HG03159 (cell line): ENCODE measurements around the gene GMPR.
"Not testable (repeated sequence)": the region's sequence is repeated elsewhere in the genome, so short reads cannot be mapped to it uniquely, and the experiment has no call there.

Experiments used
- ATAC-seq: cut with Tn5 transposase; IDR thresholded peaks from one replicate; pipeline ENCODE4 v1.9.1; 2021; ENCODE audit warnings: mild to moderate bottlenecking, moderate library complexity; ENCODE audit not compliant: unreplicated experiment

The GMPR gene

GRCh38 chr6:16244869-16245451, 6.6 kb downstream of the GMPR start:
- ATAC-seq = no peak

DNA sequence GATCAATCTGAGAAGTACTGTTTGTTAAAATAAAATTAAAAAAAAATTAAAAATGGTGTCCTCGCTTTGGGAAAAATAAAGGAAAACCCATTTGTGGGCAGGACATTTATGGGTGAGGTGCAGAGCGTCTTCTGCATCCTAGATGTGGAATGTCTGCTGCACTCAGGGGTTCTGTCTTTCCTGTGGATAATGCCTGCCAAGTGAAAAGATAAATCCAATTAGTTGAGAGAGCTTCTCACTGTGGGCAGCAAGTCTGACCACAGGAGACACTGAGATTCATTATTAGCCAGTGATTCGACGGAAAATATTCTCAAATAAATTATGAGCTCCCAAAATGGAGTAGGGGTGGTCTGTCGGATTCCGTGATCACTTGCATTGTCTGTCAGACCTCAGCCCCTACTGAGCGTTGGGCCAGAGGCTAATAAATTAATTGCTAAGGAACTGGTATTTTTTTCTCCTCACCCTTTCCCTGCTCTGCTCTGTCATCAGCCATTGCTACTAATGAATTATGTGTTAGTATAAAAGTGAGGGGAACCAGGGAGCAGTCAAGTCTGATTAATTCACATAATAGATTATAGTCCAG, 10.0 kb downstream of the GMPR start:
- no peak for ATAC-seq

DNA sequence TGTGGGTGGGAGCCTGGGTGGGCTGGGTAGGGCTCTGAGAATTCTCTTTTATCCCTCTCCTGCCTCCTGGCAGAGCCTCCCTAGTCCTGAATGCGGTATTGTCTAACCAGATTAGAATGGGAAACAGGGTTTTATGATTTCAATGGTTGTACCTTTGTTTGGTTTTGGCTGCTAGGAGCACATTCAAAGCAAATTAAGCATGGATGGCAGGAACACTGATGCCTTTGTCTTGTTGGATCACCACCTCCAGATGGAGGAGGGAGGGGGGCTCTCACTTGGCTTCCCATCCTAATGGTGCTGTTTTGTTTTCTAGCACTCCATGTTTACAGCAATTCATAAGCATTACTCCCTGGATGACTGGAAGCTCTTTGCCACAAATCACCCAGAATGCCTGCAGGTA, 11.6 kb downstream of the GMPR start:
- ATAC-seq = no peak

GRCh38 chr6:16251706-16252105, 13.3 kb downstream of the GMPR start:
- no peak for ATAC-seq

DNA sequence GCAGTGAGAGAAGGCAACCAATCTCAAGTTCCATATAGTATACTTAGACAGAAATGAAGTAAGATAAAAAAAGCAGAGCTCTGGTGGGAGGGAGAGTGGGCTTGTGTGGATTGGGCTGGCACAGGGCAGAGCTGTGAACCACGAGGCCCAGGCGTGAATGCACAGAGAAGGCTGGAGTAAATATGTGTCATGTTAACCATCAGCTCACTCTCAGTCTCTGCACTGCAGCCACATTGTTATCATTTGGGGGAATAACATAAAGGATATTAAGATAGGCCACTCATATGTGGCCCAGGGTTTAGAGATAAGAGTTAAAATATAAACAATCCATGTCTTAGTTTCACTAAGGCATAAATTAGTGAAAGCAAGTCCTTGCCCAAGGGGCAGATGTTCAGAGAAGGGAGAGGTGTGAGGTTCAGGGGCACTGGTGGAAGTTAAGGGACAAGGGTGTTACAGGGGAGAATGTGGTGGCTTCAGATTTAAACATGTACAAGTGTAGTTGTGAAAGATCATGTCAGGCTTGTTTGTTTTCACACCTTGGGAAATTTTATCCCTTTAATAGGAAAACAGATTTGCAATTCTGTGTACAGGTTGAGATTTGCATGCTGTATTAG, 14.4 kb downstream of the GMPR start:
- no peak for ATAC-seq

GRCh38 chr6:16253399-16254144, 15.2 kb downstream of the GMPR start:
- ATAC-seq = no peak

DNA sequence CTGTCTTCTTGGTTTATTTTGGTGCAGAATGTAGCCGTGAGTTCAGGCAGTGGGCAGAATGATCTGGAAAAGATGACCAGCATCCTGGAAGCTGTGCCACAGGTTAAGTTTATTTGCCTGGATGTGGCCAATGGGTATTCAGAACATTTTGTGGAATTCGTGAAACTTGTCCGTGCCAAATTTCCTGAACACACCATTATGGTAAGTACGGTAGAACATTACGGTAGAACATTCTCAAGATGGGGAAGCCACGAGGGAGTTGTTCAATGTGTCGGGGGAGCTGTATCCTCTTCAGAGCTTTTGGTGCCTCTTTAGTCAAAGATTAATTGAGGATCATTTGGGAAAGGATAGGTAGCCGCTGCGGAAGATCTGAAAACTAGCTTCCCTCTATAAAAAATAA, 16.1 kb downstream of the GMPR start:
- no peak for ATAC-seq

DNA sequence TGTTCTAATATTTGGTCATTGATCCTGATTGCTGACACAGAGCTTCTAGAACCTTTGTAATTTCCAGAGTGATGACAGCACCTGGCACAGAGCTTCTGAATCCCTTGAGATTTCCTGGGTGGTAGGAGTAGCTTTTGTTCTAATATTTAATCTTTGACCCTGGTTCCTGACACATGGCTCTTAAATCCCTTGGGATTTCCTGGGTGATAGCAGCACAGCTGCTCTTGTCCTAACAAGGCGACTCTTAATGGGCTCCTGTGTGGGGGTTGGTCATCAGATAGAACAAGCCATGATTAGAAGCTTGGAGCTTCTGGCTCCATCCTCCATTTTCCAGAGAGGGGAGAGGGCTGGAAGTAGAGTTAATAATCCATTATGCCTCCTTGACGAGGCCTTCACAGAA, 18.4 kb downstream of the GMPR start:
- no peak for ATAC-seq

DNA sequence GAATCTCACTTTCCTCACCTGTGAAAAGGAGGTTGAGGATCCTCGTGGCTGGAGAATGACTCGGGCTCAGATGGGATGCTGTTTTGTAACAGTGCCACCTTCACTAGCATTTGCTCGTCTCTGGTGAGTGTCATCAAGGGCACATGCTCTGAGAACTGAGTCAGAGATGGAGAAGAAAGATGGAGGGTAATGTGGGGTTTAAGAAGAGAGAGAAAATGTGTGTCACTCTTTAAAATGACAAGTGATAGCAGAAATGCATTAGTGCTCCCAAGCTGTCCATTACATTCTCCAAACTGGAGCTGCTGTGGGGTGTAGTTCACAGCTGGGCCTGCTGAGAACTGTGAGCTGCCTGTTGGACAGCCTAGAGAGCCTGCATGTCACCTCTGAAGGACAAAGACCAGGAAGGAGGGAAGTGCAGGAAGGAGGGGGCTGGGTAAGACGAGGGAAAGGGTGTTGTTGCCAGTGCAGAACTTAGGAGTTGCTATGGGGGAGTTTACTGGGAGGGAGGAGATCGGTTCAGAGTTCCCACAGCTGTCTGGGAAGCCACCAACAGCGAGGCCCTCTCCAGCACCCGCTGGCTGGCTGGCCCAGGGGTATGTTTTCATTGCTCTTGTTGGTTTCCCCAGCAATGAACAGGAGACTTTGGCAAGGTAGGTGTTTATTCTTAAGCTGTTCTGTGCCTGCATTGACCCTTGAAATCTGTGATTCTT, 19.8 kb downstream of the GMPR start:
- no peak for ATAC-seq

- ATAC-seq = no peak
Observed at GRCh38 chr6:16258709-16259075, 20.3 kb downstream of the GMPR start.

DNA sequence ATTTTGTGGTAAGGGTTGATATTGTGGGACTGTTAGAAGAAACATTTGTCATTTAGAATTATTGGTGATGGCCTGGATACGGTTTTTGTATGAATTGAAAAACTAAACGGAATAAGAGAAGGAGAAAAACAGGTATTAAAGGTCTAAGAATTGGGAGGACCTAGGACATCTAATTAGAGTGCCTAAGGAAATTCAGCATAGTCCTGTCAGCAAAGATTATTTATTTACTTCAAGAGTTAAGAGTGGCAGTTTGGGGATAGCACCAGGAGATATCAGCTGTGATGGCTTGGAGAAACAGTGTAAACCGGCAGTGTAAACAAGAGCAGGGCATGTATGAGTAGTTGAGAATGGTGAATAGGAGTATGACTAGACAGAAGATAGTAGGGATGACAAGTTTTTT, 21.2 kb downstream of the GMPR start:
- ATAC-seq = not testable (repeated sequence)

DNA sequence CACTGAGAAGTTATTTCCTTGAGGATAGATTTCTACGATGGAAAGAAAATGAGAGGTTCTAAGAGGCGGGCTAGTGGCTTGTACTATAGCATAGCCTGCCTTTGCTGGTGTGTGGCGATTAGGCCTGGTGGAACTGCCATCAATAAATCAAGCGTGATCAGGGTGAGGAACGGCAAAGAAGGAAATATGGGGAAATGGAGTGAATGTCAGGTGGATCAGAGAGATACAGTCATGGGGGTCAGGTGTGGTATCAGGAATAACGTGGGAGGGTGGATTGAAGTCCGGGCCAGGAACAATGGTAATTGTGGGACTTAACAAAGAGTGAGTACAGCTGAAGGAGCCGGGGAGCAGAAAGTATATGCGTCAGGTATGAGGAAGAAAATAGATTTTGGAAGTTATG, 22.2 kb downstream of the GMPR start:
- not testable (repeated sequence) for ATAC-seq

DNA sequence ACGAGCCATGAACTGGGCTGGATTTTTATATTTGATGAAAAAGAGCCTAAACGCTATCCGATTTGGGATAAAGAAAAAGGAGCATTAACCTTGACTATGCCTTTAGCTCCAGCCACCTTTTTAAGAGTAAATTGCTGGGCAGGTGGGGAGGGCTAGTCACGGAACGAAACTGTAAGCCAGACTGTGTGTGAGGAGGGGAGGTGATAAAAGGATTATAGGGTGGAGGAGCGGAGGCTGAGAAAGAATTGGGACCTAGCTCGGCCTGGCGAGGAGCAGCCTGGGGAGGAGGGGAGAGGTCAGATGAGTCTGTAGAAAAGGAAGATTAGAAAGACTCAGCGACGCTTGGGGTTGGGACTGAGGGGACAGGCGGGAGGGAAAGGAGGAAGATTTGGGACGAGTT, 24.4 kb downstream of the GMPR start:
- not testable (repeated sequence) for ATAC-seq

GRCh38 chr6:16263464-16264099, 25.2 kb downstream of the GMPR start:
- ATAC-seq = not testable (repeated sequence)

DNA sequence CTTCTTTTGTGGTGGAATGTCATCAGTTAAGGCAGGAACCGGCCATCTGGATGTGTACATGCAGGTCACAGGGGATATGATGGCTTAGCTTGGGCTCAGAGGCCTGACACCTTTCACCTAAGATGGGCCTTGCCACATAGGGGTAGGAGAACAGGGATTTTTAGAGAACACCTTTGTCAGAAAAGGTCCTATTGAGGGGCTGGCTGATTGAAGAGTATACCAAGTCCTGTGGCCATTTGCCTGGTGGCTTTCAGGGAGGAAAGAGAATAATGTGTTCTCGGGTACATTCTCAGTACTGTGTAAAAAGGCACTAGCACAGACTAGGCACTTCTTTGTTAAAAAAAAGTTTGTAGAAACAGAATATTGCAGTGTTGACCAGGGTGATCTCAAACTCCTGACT, 26.4 kb downstream of the GMPR start:
- ATAC-seq = no peak

DNA sequence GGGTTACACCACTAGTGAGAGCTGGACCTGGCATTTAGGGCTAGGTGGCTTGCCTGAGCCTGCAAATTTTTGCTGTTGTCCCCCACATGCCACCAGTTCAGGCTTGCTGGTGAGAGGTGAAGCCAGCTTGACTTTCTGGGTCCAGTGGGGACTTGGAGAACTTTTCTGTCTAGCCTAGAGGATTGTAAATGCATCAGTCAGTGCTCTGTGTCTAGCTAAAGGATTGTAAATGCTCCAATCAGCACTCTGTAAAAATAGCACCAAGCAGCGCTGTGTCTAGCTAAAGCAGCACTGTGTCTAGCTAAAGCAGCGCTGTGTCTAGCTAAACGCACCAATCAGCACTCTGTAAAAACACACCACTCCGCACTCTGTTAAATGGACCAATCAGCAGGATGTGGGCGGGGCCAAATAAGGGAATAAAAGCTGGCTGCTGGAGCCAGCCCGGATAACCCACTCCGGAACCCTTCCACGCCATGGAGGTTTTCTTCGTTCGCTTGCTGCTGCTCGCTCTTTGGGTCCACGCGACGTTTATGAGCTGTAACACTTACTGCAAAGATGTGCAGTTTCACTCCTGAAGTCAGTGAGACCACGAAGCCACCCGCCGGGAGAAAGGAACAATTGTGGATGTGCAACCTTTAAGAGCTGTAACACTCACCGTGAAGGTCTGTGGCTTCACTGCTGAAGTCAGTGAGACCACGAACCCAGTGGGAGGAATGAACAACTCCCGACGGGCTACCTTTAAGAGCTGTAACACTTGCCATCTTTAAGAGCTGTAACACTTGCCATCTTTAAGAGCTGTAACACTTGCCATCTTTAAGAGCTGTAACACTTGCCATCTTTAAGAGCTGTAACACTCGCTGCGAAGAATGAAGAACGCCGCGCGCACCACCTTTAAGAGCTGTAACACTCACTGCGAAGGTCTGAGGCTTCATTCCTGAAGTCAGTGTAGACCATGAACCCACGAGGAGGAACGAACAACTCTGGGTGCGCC, 27.3 kb downstream of the GMPR start:
- no peak for ATAC-seq

DNA sequence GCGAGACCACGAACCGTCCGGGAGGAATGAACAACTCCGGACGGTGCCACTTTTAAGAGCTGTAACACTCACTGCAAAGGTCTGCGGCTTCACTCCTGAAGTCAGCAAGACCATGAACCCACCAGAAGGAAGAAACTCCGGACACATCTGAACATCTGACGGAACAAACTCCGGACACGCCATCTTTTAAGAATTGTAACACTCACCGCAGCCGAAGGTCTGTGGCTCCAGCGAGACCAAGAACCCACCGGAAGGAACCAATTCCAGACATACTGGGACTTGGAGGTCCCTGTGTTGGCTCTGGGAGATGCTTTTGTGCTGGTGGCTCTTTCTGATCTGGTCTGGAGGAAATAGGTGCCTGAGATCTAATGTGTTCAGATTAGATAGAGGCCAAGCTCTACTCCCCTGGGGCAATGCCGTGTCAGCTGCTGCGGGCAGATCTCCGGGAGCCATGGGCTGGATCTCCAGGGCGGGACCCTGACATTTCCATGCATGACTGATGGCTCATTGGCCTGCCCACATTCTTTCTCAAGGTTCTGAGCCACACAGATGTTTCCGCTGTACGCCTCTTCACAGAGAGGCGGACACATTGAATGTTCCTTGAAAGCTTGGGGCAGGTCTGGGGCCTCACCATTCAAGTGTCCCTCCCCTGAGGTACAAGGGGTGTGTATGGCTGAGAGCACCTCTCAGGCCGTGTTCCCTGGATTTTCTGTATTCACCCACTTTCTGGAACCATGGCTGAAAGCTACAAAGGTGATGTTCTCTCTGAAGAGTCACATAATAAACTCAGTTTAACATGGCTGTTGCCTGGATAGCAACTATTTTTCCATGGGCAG, 29.3 kb downstream of the GMPR start:
- ATAC-seq = no peak

DNA sequence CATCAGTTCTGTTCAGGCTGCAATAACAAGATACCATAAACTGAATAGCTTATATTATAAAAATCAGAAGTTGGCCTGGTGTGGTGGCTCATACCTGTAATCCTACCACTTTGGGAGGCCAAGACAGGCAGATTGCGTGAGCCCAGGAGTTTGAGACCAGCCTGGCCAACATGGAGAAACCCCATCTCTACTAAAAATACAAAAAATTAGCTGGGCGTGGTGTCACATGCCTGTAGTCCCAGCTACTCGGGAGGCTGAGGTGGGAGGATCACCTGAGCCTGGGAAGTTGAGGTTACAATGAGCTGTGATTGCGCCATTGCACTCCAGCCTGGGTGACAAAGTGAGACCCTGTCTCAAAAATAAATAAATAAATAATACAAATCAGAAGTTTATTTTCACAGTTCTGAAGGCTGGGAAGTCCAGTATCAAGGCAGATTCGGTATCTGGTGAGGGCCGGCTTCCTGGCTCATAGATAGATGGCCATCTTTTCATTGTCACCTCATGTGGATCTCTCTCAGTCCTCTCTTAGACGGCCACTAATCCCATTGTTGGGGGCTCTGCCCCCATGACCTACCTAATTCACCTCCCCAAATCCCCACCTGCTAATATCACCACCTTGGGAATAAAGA, 31.2 kb downstream of the GMPR start:
- not testable (repeated sequence) for ATAC-seq
